ENCODE measurements around the gene NVL. TPM values are rescaled to one million over a fixed set of nuclear protein-coding genes. Genes with fewer than 3 reads are reported as not detected.

Gene NVL
- total RNA-seq, 1 donor from 2014 or later = 101 TPM

DNA sequence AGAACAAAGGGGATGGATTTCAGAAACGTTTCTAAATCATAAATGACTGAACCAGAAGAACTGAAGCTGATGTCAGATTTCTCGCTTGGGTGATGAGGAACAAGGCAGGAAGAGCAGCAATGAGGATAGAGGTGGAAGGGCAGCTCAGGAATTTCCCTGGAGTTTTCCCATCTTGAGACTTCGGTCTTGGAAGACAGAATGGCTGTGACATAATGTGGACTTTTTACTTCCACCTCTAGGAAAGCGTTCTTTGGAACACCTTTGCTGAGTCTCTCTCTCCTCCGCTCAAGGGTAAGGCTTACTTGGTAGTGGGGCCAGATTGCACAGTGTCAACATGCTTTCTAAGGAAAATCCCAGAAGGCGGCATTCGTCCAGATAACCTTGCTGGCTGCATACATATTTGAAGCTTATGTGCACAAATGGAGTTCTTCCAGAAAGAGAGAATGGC is 110.3 kb downstream of the NVL start:
- no peak overlapping the region for H3K27ac Mint-ChIP-seq
- H2AFZ ChIP-seq (replicated peaks) = peak overlapping the region; percentile 57

DNA sequence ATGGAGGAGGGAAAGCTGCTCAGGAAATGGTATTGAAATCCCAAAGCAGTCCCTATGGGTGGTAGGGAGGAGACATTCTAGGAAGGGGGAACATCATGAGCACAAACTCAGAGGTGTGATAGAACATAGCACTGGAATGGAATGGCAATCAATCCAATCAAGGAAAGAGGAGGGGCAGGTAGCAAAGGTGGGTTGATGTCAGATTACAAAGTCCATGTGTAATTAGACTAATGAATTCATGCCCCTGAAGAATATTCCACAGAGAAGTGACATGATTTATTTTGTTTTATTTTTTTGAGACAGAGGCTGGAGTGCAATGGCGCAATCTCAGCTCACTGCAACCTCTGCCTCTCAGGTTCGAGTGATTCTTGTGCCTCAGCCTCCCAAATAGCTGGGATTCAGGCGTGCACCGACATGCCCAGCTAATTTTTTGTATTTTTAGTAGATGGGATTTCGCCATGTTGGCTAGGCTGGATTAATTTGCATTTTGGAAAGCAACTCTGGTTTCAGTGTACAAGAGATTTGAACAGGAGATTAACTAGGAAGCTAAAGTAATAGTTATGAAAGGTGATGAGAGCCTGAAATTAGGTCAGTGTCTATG is 110.9 kb downstream of the NVL start:
- Histone ChIP-seq H2AFZ (replicated peaks) (peak overlapping the region; percentile 57), H4K20me1 (ENCODE audit: low read depth) (no peaks in the 10 kb centered on the region), H3K9me3 (ENCODE audit: low read depth) (no peaks in the 10 kb centered on the region), H3K4me3 (no peak overlapping the region), H3K79me2 (ENCODE audit: low read depth) (no peaks in the 10 kb centered on the region), H3K27ac (no peak overlapping the region), H3K4me2 (no peak overlapping the region), H3K9ac (no peak overlapping the region), H3K27me3 (no peaks in the 10 kb centered on the region), H3F3A (ENCODE audit: low read depth) (peaks cover 6% of the 10 kb centered on the region), H3K4me1 (peaks cover 17% of the 10 kb centered on the region), H3K36me3 (no peaks in the 10 kb centered on the region)
- DNase-seq (ENCODE audit: low spot score) = no peak
- Mint-ChIP-seq H3K4me3 (no peak overlapping the region), H3K9me3 (no peaks in the 10 kb centered on the region), H3K4me1 (peaks cover 16% of the 10 kb centered on the region), H3K36me3 (no peaks in the 10 kb centered on the region), H3K27ac (peak overlapping the region; percentile 11), H3K27me3 (ENCODE audit: insufficient read depth, low read depth) (no peaks in the 10 kb centered on the region)
- TF ChIP-seq EZH2 (IDR thresholded peaks at IDR 0.05) (no peak), EZH2phosphoT487 (IDR thresholded peaks at IDR 0.05) (no peak)
- TF ChIP-seq, protein P1, sequence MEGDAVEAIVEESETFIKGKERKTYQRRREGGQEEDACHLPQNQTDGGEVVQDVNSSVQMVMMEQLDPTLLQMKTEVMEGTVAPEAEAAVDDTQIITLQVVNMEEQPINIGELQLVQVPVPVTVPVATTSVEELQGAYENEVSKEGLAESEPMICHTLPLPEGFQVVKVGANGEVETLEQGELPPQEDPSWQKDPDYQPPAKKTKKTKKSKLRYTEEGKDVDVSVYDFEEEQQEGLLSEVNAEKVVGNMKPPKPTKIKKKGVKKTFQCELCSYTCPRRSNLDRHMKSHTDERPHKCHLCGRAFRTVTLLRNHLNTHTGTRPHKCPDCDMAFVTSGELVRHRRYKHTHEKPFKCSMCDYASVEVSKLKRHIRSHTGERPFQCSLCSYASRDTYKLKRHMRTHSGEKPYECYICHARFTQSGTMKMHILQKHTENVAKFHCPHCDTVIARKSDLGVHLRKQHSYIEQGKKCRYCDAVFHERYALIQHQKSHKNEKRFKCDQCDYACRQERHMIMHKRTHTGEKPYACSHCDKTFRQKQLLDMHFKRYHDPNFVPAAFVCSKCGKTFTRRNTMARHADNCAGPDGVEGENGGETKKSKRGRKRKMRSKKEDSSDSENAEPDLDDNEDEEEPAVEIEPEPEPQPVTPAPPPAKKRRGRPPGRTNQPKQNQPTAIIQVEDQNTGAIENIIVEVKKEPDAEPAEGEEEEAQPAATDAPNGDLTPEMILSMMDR (IDR thresholded peaks at IDR 0.05) = no peak

More for the DNA sequence above, 110.3 kb downstream of the NVL start:
- Histone ChIP-seq H3K4me1 (peaks cover 19% of the 10 kb centered on the region), H4K20me1 (ENCODE audit: low read depth) (no peaks in the 10 kb centered on the region), H3K36me3 (no peaks in the 10 kb centered on the region), H3K4me3 (no peak overlapping the region), H3K9me3 (ENCODE audit: low read depth) (no peaks in the 10 kb centered on the region), H3K79me2 (ENCODE audit: low read depth) (no peaks in the 10 kb centered on the region), H3K4me2 (no peak overlapping the region), H3F3A (ENCODE audit: low read depth) (peaks cover 6% of the 10 kb centered on the region), H3K9ac (no peak overlapping the region), H3K27ac (no peak overlapping the region), H3K27me3 (no peaks in the 10 kb centered on the region)
- peaks cover 20% of the 10 kb centered on the region for H3K4me1 Mint-ChIP-seq
- H3K36me3 Mint-ChIP-seq = no peaks in the 10 kb centered on the region
- TF ChIP-seq EZH2phosphoT487 (IDR thresholded peaks at IDR 0.05) = no peak
- TF ChIP-seq, protein P1 (IDR thresholded peaks at IDR 0.05) = no peak
- TF ChIP-seq EZH2 (IDR thresholded peaks at IDR 0.05) = no peak
- DNase-seq (ENCODE audit: low spot score) = no peak
- H3K27me3 Mint-ChIP-seq (ENCODE audit: insufficient read depth, low read depth) = no peaks in the 10 kb centered on the region
- H3K4me3 Mint-ChIP-seq = no peak overlapping the region
- H3K9me3 Mint-ChIP-seq = no peaks in the 10 kb centered on the region

DNA sequence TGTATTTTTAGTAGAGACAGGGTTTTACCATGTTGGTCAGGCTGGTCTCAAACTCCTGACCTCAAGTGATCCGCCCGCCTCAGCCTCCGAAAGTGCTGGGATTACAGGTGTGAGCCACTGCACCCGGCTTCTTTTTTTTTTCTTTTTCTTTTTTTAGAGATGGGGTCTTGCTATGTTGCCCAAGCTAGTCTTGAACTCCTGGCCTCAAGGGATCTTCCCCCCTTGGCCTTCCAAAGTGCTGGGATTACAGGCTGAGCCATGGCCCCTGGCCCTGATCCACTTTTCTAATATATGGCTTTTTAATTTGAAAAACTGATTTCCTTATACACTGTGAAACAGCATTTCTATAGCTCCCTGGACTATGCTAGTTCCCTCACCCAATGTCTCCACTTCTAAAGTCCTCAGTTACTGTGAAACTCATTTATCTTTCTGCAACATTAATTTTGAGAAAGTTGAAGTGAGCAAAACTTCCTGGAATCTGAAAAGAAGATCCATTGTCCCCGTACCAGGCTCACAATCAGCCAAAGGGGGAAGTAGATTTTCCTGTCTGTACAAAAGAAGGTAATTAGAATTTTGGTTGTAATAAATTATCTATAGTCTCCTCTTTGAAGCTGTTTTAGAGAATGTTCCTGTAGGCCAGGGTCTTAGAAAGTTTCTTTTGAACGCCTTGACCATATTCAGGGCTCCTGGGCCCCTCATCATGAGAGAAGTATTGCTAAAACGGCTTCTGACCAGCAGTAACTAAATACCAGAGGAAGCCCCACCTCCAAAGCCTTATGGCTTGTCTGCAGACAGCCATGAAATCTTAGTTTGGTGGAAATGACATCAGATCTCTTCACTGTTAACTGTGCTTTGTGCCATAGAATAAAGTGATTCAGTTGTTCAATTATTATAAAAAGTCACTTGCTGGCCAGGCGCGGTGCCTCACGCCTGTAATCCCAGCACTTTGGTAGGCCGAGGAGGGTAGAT is 112.0 kb downstream of the NVL start:
- Histone ChIP-seq H3K27ac (no peak overlapping the region), H3K4me3 (no peak overlapping the region), H2AFZ (replicated peaks) (peak overlapping the region; percentile 72), H3K4me1 (peaks cover 9% of the 10 kb centered on the region), H3K9me3 (ENCODE audit: low read depth) (no peaks in the 10 kb centered on the region), H3F3A (ENCODE audit: low read depth) (peaks cover 6% of the 10 kb centered on the region), H3K4me2 (no peak overlapping the region), H3K27me3 (no peaks in the 10 kb centered on the region), H3K9ac (no peak overlapping the region), H3K79me2 (ENCODE audit: low read depth) (no peaks in the 10 kb centered on the region), H3K36me3 (no peaks in the 10 kb centered on the region), H4K20me1 (ENCODE audit: low read depth) (no peaks in the 10 kb centered on the region)
- H3K36me3 Mint-ChIP-seq = no peaks in the 10 kb centered on the region
- H3K4me3 Mint-ChIP-seq = no peak overlapping the region
- TF ChIP-seq EZH2phosphoT487 (IDR thresholded peaks at IDR 0.05) (no peak), EZH2 (IDR thresholded peaks at IDR 0.05) (no peak)
- TF ChIP-seq, protein P1 (IDR thresholded peaks at IDR 0.05) = no peak
- no peaks in the 10 kb centered on the region for H3K27me3 Mint-ChIP-seq (ENCODE audit: insufficient read depth, low read depth)
- DNase-seq (ENCODE audit: low spot score) = no peak
- peaks cover 10% of the 10 kb centered on the region for H3K4me1 Mint-ChIP-seq
- no peaks in the 10 kb centered on the region for H3K9me3 Mint-ChIP-seq
- H3K27ac Mint-ChIP-seq = no peak overlapping the region

Measured in neural progenitor cell (in vitro differentiated cells).